Measurements from ENCODE around the gene ARFRP1. TPM values are rescaled to one million over a fixed set of nuclear protein-coding genes. Genes with fewer than 3 reads are reported as not detected.
A peak's percentile ranks its signal among the peaks of the same experiment; 100 is the strongest.

The ARFRP1 gene
- total and polyA plus RNA-seq, 9 donors, result 26.2 to 33.0 (median 31.4) TPM

DNA sequence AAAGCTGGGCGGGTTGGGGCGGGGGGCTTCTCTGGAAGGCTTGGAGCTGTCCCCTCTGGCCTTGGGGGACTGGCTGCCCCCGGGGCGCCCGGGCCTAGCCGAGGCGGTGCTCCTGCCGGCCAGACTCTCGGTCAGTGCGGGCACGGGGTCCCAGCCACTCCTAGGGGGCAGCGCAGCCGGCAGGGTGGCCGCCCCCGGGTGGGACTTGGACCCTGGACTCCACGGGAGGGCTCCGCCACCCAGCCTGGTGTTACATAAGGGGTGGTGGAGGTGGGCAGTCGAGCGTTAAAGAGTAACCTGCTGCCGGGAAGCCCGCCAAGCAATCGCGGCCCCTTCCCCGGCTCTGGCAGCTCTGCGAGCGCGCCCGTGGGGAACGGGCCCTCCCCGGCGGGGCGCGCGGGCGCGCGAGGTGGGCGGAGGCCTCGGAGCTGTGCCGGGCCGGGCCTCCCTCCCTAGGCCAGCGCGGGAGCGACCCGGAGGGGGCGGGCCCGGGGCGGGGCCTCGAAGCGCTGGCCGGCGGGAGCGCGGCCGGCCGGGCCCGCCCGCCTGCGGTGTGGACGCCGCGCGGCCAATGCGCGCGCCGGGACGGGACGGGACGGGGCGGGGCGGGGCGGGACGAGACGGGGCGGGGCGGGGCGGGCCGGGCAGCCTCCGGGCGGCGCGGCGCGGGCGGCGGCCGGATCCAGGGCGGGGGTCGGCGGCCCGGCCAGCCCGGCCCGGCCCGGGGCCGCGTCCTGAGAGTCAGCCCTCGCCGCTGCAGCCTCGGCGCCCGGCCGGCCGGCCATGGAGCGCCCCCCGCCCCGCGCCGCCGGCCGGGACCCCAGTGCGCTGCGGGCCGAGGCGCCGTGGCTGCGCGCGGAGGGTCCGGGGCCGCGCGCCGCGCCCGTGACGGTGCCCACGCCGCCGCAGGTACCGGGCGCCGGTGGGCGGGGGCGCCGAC, 31.6 kb upstream of the ARFRP1 start, which contains the start of gene SLC2A4RG:
TSS of gene SLC2A4RG (plus strand) at position 647 of the 940 bp plus-strand sequence. CDS start at position 784, 137 bp downstream.
- WGBS (ENCODE audit: insufficient coverage), result under 1% methylated on average over 116 of the region's 136 CpGs

DNA sequence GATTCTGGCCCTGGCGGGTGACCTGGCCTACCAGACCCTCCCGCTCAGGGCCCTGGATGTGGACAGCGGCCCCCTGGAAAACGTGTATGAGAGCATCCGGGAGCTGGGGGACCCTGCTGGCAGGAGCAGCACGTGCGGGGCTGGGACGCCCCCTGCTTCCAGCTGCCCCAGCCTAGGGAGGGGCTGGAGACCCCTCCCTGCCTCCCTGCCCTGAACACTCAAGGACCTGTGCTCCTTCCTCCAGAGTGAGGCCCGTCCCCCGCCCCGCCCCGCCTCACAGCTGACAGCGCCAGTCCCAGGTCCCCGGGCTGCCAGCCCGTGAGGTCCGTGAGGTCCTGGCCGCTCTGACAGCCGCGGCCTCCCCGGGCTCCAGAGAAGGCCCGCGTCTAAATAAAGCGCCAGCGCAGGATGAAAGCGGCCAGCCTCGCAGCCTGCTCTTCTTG, 30.9 kb upstream of the ARFRP1 start:
- peak overlapping the region; percentile 44 for H3K4me3 ChIP-seq (ENCODE audit: low read length)
- 6% methylated on average over 26 of the region's 26 CpGs for WGBS (ENCODE audit: insufficient coverage)
- DNase-seq, result peak; percentile 84
- H3K9me3 ChIP-seq (replicated peaks; ENCODE audit: control insufficient read depth, low read depth, low read length), result no peaks in the 10 kb centered on the region
- peaks cover 55% of the 10 kb centered on the region for H3K4me1 ChIP-seq (ENCODE audit: control insufficient read depth, insufficient read depth, low read length)
- H3K36me3 ChIP-seq (ENCODE audit: control insufficient read depth, insufficient read depth, low read length), result peaks cover 54% of the 10 kb centered on the region
- H3K27me3 ChIP-seq (ENCODE audit: control insufficient read depth, insufficient read depth, low read length), result peaks cover 2% of the 10 kb centered on the region
- H3K27ac ChIP-seq (ENCODE audit: low read length), result peak overlapping the region; percentile 91

More for the DNA sequence above, 31.6 kb upstream of the ARFRP1 start, which contains the start of gene SLC2A4RG:
- peak; percentile 95 for DNase-seq
- Histone ChIP-seq H3K27ac (ENCODE audit: low read length) (peak within 1 kb of the TSS; percentile 95), H3K9me3 (replicated peaks; ENCODE audit: control insufficient read depth, low read depth, low read length) (no peaks in the 10 kb centered on the region), H3K4me3 (ENCODE audit: low read length) (peak within 1 kb of the TSS; percentile 78), H3K36me3 (ENCODE audit: control insufficient read depth, insufficient read depth, low read length) (peaks cover 50% of the 10 kb centered on the region), H3K27me3 (ENCODE audit: control insufficient read depth, insufficient read depth, low read length) (peaks cover 2% of the 10 kb centered on the region), H3K4me1 (ENCODE audit: control insufficient read depth, insufficient read depth, low read length) (peaks cover 55% of the 10 kb centered on the region)

DNA sequence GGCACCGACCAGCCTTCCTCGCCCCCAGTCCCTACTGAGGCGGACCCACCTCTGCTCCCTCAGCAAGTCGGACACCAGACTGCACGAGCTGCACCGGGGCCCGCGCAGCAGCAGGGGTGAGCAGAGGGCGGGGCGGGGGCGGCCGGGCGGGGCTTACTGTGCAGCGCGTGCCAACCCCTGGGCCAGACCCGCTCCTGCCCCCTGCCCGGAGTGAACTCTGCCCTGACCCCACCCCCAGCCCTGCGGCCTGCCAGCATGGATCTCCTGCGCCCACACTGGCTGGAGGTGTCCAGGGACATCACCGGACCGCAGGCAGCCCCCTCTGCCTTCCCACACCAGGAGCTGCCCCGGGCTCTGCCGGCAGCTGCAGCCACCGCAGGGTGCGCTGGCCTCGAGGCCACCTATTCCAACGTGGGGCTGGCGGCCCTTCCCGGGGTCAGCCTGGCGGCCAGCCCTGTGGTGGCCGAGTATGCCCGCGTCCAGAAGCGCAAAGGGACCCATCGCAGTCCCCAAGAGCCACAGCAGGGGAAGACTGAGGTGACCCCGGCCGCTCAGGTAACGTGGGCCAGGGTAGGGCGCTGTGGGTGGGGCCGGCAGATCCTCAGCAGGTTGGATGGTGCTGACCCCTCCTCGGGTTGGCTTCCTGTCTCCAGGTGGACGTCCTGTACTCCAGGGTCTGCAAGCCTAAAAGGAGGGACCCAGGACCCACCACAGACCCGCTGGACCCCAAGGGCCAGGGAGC, 30.3 kb upstream of the ARFRP1 start:
- H3K4me3 ChIP-seq (ENCODE audit: low read length), result peak overlapping the region; percentile 10
- H3K4me1 ChIP-seq (ENCODE audit: control insufficient read depth, insufficient read depth, low read length), result peaks cover 55% of the 10 kb centered on the region
- DNase-seq, result no peak
- 20% methylated on average over 42 of the region's 43 CpGs for WGBS (ENCODE audit: insufficient coverage)
- H3K27ac ChIP-seq (ENCODE audit: low read length), result peak overlapping the region; percentile 91
- no peaks in the 10 kb centered on the region for H3K9me3 ChIP-seq (replicated peaks; ENCODE audit: control insufficient read depth, low read depth, low read length)
- H3K36me3 ChIP-seq (ENCODE audit: control insufficient read depth, insufficient read depth, low read length), result peaks cover 54% of the 10 kb centered on the region
- peaks cover 2% of the 10 kb centered on the region for H3K27me3 ChIP-seq (ENCODE audit: control insufficient read depth, insufficient read depth, low read length)

DNA sequence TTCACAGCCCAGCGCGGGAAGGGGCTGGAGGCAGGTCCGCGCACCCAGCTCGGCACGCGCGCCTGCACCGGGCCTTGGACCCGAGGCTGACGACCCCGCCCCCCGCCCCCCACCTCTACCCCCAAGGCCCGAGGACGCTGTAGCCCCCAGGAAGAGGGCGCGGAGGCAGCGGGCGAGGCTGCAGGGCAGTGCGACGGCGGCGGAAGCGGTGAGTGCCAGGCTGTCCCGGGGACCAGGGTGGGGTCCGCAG, 29.8 kb upstream of the ARFRP1 start:
- peaks cover 50% of the 10 kb centered on the region for H3K36me3 ChIP-seq (ENCODE audit: control insufficient read depth, insufficient read depth, low read length)
- 4% methylated on average over 10 of the region's 26 CpGs for WGBS (ENCODE audit: insufficient coverage)
- H3K9me3 ChIP-seq (replicated peaks; ENCODE audit: control insufficient read depth, low read depth, low read length), result no peaks in the 10 kb centered on the region
- peaks cover 2% of the 10 kb centered on the region for H3K27me3 ChIP-seq (ENCODE audit: control insufficient read depth, insufficient read depth, low read length)
- peaks cover 55% of the 10 kb centered on the region for H3K4me1 ChIP-seq (ENCODE audit: control insufficient read depth, insufficient read depth, low read length)
- no peak for DNase-seq
- peak overlapping the region; percentile 10 for H3K4me3 ChIP-seq (ENCODE audit: low read length)
- H3K27ac ChIP-seq (ENCODE audit: low read length), result no peak overlapping the region

DNA sequence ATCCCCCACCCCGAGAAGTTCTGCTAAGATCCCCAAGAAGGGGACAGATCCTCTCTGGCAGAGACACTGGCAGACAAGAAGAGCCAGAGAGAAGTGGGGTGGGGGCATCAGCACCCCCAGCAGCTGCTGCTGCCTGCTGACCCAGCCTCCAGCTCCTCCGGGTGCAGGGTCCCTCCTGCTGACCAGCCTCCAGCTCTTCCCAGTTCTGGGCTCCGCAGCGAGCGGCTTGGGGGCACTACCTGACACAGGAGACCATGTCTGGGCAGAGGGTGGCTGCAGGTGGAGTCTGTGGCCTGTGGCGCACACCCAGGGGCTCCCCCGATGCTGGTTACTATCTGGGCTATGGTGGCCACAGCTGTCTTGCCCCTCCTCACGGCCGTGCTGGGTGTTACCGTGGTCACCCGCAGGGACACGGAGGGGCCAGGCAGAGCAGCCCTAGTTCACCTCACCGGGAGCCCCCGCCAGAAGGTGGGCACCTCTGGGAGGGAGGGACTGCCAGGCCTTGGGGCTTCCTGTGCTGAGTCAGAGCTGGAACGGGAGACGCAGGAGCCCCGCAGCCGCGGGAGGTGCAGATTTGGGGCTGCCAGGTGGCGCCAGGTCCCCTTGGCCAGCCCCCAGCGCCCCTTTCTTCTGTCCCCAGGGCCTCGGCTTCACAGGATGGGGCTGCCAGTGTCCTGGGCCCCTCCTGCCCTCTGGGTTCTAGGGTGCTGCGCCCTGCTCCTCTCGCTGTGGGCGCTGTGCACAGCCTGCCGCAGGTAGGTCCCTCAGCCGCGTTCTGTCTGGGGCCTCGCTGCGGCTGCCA, 29.3 kb upstream of the ARFRP1 start:
- Histone ChIP-seq H3K4me1 (ENCODE audit: control insufficient read depth, insufficient read depth, low read length) (peaks cover 53% of the 10 kb centered on the region), H3K9me3 (replicated peaks; ENCODE audit: control insufficient read depth, low read depth, low read length) (no peaks in the 10 kb centered on the region), H3K4me3 (ENCODE audit: low read length) (no peak overlapping the region), H3K27me3 (ENCODE audit: control insufficient read depth, insufficient read depth, low read length) (peaks cover 2% of the 10 kb centered on the region), H3K27ac (ENCODE audit: low read length) (peak overlapping the region; percentile 32), H3K36me3 (ENCODE audit: control insufficient read depth, insufficient read depth, low read length) (peaks cover 45% of the 10 kb centered on the region)
- no peak for DNase-seq
- WGBS (ENCODE audit: insufficient coverage), result 44% methylated on average over 29 of the region's 30 CpGs

DNA sequence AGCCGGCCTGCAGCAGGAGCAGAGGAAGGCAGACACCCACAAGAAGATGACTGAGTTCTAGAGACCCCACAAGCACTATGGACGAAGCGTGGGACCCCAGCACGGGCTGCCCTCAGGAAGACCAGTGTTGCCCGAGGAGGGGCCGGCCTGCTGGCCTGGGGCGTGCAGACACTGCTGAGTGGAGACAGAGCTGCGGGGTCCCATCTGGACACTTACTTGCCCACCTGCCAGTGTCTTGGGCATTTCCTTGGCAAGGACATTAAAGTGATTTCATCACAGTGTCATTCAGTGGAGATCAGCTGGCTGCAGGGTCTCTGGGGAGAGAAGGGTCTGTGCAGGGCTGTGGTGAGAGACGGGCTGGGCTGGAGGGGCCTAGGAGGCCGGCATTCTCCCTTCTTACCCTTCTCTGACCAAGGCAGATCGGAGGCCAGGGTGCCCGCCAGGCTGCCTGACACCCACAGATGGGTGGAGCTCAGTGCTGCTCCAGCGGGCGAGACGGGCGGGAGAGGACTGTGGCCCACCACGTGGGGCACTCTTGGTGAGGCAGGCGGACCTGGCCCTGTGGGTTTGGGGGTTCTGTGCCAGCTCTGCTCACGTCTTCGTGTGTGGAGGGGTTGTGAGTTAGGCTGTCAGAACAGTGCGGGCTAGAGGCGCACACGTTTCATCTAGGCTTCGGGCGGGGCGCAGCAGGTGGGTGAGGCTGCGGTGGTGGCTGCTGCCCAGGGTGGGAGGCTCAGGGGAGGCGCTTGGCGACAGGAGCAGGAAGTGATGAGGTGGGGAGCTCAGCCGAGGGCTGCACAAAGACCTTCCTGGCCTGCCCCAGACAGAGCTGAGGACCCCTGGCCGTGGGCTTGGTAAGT, 28.3 kb upstream of the ARFRP1 start, which contains the start of gene LIME1:
TSS of gene LIME1 (plus strand) at position 806 of the 860 bp plus-strand sequence. CDS start 886 bp downstream, outside the sequence.
- H3K9me3 ChIP-seq (replicated peaks; ENCODE audit: control insufficient read depth, low read depth, low read length), result no peaks in the 10 kb centered on the region
- no peak for DNase-seq
- H3K27me3 ChIP-seq (ENCODE audit: control insufficient read depth, insufficient read depth, low read length), result peaks cover 2% of the 10 kb centered on the region
- peaks cover 43% of the 10 kb centered on the region for H3K4me1 ChIP-seq (ENCODE audit: control insufficient read depth, insufficient read depth, low read length)
- 67% methylated on average over 27 of the region's 31 CpGs for WGBS (ENCODE audit: insufficient coverage)
- H3K27ac ChIP-seq (ENCODE audit: low read length), result peak within 1 kb of the TSS; percentile 32
- H3K4me3 ChIP-seq (ENCODE audit: low read length), result no peak within 1 kb of the TSS
- peaks cover 35% of the 10 kb centered on the region for H3K36me3 ChIP-seq (ENCODE audit: control insufficient read depth, insufficient read depth, low read length)

DNA sequence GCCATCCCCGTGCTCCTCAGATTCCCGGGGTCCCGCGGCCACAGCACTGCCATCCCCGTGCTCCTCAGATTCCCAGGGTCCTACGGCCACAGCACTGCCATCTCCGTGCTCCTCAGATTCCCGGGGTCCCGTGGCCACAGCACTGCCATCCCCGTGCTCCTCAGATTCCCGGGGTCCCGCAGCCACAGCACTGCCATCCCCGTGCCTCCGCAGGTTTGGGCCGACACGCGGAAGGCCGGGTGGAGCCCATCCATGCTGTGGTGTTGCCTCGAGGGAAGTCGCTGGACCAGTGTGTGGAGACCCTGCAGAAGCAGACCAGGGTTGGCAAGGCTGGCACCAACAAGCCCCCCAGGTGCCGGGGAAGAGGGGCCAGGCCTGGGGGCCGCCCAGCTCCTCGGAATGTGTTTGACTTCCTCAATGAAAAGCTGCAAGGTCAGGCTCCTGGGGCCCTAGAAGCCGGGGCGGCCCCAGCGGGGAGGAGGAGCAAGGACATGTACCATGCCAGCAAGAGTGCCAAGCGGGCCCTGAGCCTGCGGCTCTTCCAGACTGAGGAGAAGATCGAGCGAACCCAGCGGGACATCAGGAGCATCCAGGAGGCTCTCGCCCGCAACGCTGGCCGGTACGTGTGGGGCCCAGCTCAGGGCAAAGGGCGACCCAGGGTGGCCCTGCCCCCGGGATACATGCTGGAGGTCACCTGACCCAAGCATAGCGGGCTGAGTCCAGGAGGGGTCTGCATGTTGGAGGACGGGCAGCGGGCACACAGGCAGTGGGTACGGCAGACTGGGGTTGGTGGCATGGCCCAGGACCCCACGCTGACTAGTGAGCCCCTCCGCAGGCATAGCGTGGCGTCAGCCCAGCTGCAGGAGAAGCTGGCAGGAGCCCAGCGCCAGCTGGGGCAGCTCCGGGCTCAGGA, 27.4 kb upstream of the ARFRP1 start:
- no peak for DNase-seq
- Histone ChIP-seq H3K4me1 (ENCODE audit: control insufficient read depth, insufficient read depth, low read length) (peaks cover 40% of the 10 kb centered on the region), H3K27ac (ENCODE audit: low read length) (no peak overlapping the region), H3K36me3 (ENCODE audit: control insufficient read depth, insufficient read depth, low read length) (peaks cover 40% of the 10 kb centered on the region), H3K9me3 (replicated peaks; ENCODE audit: control insufficient read depth, low read depth, low read length) (no peaks in the 10 kb centered on the region), H3K27me3 (ENCODE audit: control insufficient read depth, insufficient read depth, low read length) (peaks cover 2% of the 10 kb centered on the region), H3K4me3 (ENCODE audit: low read length) (no peak overlapping the region)
- 90% methylated on average over 46 of the region's 48 CpGs for WGBS (ENCODE audit: insufficient coverage)

DNA sequence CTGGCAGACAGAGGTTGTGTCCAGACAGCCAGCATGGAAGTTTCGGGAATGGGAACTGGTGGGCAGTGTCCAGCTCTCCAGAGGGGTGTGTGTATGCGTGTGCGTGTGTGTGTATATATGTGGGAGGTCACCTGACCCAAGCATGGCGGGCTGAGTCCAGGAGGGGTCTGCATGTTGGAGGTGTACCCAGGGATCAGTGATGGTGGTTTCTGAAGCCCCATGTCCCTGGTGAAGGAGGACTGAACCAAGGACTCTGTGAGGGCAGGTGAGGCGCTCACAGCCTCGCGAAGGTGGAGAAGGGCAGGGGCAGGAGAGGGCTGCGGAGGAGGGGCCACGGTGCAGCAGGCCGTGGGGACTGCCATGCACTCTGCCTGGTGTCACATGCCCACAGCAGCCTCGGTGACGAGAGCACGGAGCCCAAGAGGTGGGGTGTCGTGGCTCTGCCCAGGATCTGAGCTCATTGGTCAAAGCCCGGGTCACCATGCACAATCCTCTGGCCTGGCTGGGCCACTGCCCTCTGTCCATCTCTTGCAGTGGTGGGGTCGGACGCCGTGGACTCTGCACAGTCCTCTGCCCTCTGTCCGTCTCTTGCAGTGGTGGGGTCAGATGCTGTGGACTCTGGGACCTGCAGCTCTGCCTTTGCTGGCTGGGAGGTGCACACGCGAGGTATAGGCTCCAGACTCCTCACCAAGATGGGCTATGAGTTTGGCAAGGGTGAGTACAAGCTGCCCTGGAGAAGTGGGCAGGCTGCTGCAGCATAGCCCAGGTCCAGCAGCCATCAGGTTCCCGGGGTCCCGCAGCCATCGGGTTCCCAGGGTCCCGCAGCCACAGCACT, 26.6 kb upstream of the ARFRP1 start:
- H3K27ac ChIP-seq (ENCODE audit: low read length), result no peak overlapping the region
- H3K36me3 ChIP-seq (ENCODE audit: control insufficient read depth, insufficient read depth, low read length), result peaks cover 43% of the 10 kb centered on the region
- peaks cover 2% of the 10 kb centered on the region for H3K27me3 ChIP-seq (ENCODE audit: control insufficient read depth, insufficient read depth, low read length)
- peaks cover 40% of the 10 kb centered on the region for H3K4me1 ChIP-seq (ENCODE audit: control insufficient read depth, insufficient read depth, low read length)
- no peak overlapping the region for H3K4me3 ChIP-seq (ENCODE audit: low read length)
- 90% methylated on average over 25 of the region's 25 CpGs for WGBS (ENCODE audit: insufficient coverage)
- no peak for DNase-seq
- H3K9me3 ChIP-seq (replicated peaks; ENCODE audit: control insufficient read depth, low read depth, low read length), result no peaks in the 10 kb centered on the region

Data from muscle of leg (tissue), 11 donors.